Panc1 (cell line): ENCODE measurements around the gene STOM. TPM values are rescaled to one million over a fixed set of nuclear protein-coding genes. Genes with fewer than 3 reads are reported as not detected.

Experiments
- ATAC-seq: fragments of 200-7000 bp; cut with Tn5 transposase; 2 replicates; pipeline ENCODE4 v1.9.1; 2020; ENCODE audit warnings: mild to moderate bottlenecking, moderate library complexity
- BruUV-seq: library from RNA; stranded (reverse); fragments of 400-500 nt; replicated peaks from 2 replicates; lab custom pipeline; 2021; lab: Mats Ljungman, UMichigan
- CTCF ChIA-PET: fragments of 300-600 bp; sonication (Branson Sonifier 250); formaldehyde crosslinking; loops from one replicate; lab custom pipeline; 2022; ENCODE audit warnings: antibody characterized with exemption; lab: Charles Lee
- POLR2A ChIA-PET: fragments of 300-600 bp; sonication (Branson Sonifier 250); formaldehyde crosslinking; loops from one replicate; lab custom pipeline; 2022; ENCODE audit warnings: antibody characterized with exemption; lab: Charles Lee
- DNase-seq: peaks from one replicate; pipeline ENCODE4 v3.0.0-alpha.2; 2010; ENCODE audit warnings: low read depth, low spot score
- H3K27ac ChIP-seq: 2 replicates; pipeline ENCODE4 v1.5.1; 2011; ENCODE audit warnings: mild to moderate bottlenecking, low read length, inconsistent platforms
- H3K27me3 ChIP-seq: fragments of 200-500 bp; sonication (Bioruptor generic); 2 replicates; pipeline ENCODE4 v1.6.0; 2014; ENCODE audit warnings: low read length, inconsistent platforms; ENCODE audit not compliant: control insufficient read depth, insufficient read depth
- H3K36me3 ChIP-seq: fragments of 200-500 bp; sonication (Bioruptor generic); 2 replicates; pipeline ENCODE4 v1.5.1; 2014; ENCODE audit warnings: inconsistent platforms, mild to moderate bottlenecking, low read length, moderate library complexity; ENCODE audit not compliant: control insufficient read depth, insufficient read depth
- H3K4me1 ChIP-seq: 2 replicates; pipeline ENCODE4 v1.5.1; 2011; ENCODE audit warnings: inconsistent platforms, mild to moderate bottlenecking, low read length, moderate library complexity; ENCODE audit not compliant: control insufficient read depth, insufficient read depth
- H3K4me3 ChIP-seq, 2 experiments: 2 replicates each; pipeline ENCODE4 v1.5.1; 2011 to 2012; ENCODE audit warnings: low read depth in 2 of 2, low read length in 2 of 2, mild to moderate bottlenecking in 2 of 2, inconsistent platforms in 1 of 2, moderate library complexity in 1 of 2
- H3K9me3 ChIP-seq: fragments of 200-500 bp; sonication (Bioruptor generic); 2 replicates; pipeline ENCODE4 v1.5.1; 2014; ENCODE audit warnings: low read depth, mild to moderate bottlenecking, inconsistent platforms, low read length, moderate library complexity; ENCODE audit not compliant: control insufficient read depth, insufficient read depth
- CTCF ChIP-seq: fragments of 450-650 bp; IDR thresholded peaks from 2 replicates; pipeline ENCODE4 v1.5.1; 2017; ENCODE audit warnings: mild to moderate bottlenecking
- POLR2AphosphoS5 ChIP-seq: IDR thresholded peaks from 2 replicates; pipeline ENCODE4 v1.6.1; 2012; ENCODE audit warnings: mild to moderate bottlenecking, low read depth, low read length, moderate library complexity
- REST ChIP-seq, 2 experiments: IDR thresholded peaks; 2 replicates each; pipeline ENCODE4 v1.6.1; 2011 to 2012; ENCODE audit warnings: low read depth in 2 of 2, control low read depth in 1 of 2, low read length in 1 of 2, mild to moderate bottlenecking in 1 of 2, moderate library complexity in 1 of 2; ENCODE audit not compliant: insufficient read depth in 1 of 2
- SIN3A ChIP-seq: IDR thresholded peaks from 2 replicates; pipeline ENCODE4 v1.6.1; 2012; ENCODE audit warnings: low read depth, mild to moderate bottlenecking, low read length, moderate library complexity, borderline replicate concordance; ENCODE audit not compliant: insufficient read depth
- TCF7L2 ChIP-seq: IDR thresholded peaks from 2 replicates; pipeline ENCODE4 v1.6.1; 2011; ENCODE audit warnings: mild to moderate bottlenecking, low read depth, low read length, inconsistent platforms
- in situ Hi-C: cut with HindIII; loops from 2 replicates; pipeline ENCODE4 v1.10.0; 2016; ENCODE audit warnings: low sequenced_read_pairs, low pct_unique_long_range_greater_than_20kb
- intact Hi-C: fragments of 100-400 bp; cut with micrococcal nuclease; formaldehyde crosslinking; loops from one replicate; pipeline ENCODE4 v1.10.0; 2022; ENCODE audit not compliant: unreplicated experiment
- total RNA-seq: library from RNA; stranded (reverse); gene quantifications from one replicate; pipeline ENCODE4 v1.2.1, GENCODE V29; 2021; ENCODE audit not compliant: unreplicated experiment

The STOM gene
- total RNA-seq, 1 experiment from 2014 or later = 81.2 TPM

GRCh38 chr9:121318631-121319382 is 51.2 kb downstream of the STOM start:
- BruUV-seq = no TSS peak
- no peaks in the 10 kb centered on the region for H3K27me3 ChIP-seq
- ChIA-PET POLR2A (interaction anchor here (0.6 kb wide), 1 partner anchor 37 kb away, joined by 4 read pairs; no protein-coding TSS in a partner anchor), CTCF (interaction anchor here (1.0 to 1.3 kb wide), 4 partner anchors 41 to 105 kb away, joined by 3 to 5 read pairs (median 3); no protein-coding TSS in a partner anchor)
- no peaks in the 10 kb centered on the region for H3K9me3 ChIP-seq
- DNase-seq (no peak), ATAC-seq (no peak)
- intact Hi-C loops = no loop called here
- no peak overlapping the region for H3K4me3 ChIP-seq
- TF ChIP-seq SIN3A (no peak), CTCF (no peak), POLR2AphosphoS5 (no peak), TCF7L2 (no peak), REST (IDR thresholded peaks at IDR 0.05; ENCODE audit: insufficient read depth in 1 of 2, low read depth in 2 of 2, low read length in 1 of 2) (no peak)
- peaks cover 6% of the 10 kb centered on the region; the same call in 1 of the 2 replicates for H3K4me1 ChIP-seq
- peak overlapping the region; percentile 31; the same call in 1 of the 2 replicates for H3K27ac ChIP-seq
- in situ Hi-C loops = no loop called here
- H3K36me3 ChIP-seq = peaks cover 15% of the 10 kb centered on the region

- H3K4me1 ChIP-seq = peaks cover 6% of the 10 kb centered on the region; the same call in 1 of the 2 replicates
- TF ChIP-seq CTCF = no peak
- TF ChIP-seq TCF7L2 = no peak
- no peak for TF ChIP-seq SIN3A
- TF ChIP-seq POLR2AphosphoS5 = no peak
- TF ChIP-seq REST (IDR thresholded peaks at IDR 0.05; ENCODE audit: insufficient read depth in 1 of 2, low read depth in 2 of 2, low read length in 1 of 2) = no peak
- no peaks in the 10 kb centered on the region for H3K9me3 ChIP-seq
- intact Hi-C loops (no loop called here), in situ Hi-C loops (no loop called here)
- no peak overlapping the region for H3K4me3 ChIP-seq
- no TSS peak for BruUV-seq
- no peak overlapping the region; the same call in 1 of the 2 replicates for H3K27ac ChIP-seq
- ATAC-seq (no peak), DNase-seq (no peak)
- ChIA-PET POLR2A (no interaction called here), CTCF (no interaction called here)
- no peaks in the 10 kb centered on the region for H3K27me3 ChIP-seq
- H3K36me3 ChIP-seq = peaks cover 15% of the 10 kb centered on the region
Measured at GRCh38 chr9:121317737-121318630, 52.1 kb downstream of the STOM start.
